ENCODE results near the gene DNER. TPM values are rescaled to one million over a fixed set of nuclear protein-coding genes. Genes with fewer than 3 reads are reported as not detected.

DNER gene
- total and polyA plus RNA-seq, 2 experiments from 2014 or later = 4.7 to 8.8 TPM

- Histone ChIP-seq H3K9me2 (ENCODE audit: insufficient read depth) (no peaks in the 10 kb centered on the region), H4K20me1 (replicated peaks; ENCODE audit: insufficient read depth) (no peaks in the 10 kb centered on the region), H3K4me2 (no peak overlapping the region), H3K79me2 (replicated peaks; ENCODE audit: insufficient read depth) (no peaks in the 10 kb centered on the region), H3K4me1 (ENCODE audit: insufficient read depth) (no peaks in the 10 kb centered on the region), H3F3A (replicated peaks; ENCODE audit: low read depth) (no peaks in the 10 kb centered on the region), H3K27me3 (ENCODE audit: insufficient read depth) (no peaks in the 10 kb centered on the region), H3K4me3 (no peak overlapping the region), H3K27ac (ENCODE audit: low read depth) (no peak overlapping the region), H3K36me3 (ENCODE audit: insufficient read depth) (no peaks in the 10 kb centered on the region), H2AFZ (no peak overlapping the region)
- DNase-seq (ENCODE audit: low spot score) = no peak
- Mint-ChIP-seq H3K4me3 (no peak overlapping the region), H3K27ac (no peak overlapping the region), H3K9me3 (no peaks in the 10 kb centered on the region), H3K4me1 (no peaks in the 10 kb centered on the region), H3K36me3 (ENCODE audit: low read depth) (no peaks in the 10 kb centered on the region), H3K27me3 (ENCODE audit: insufficient read depth, low read depth, poor library complexity) (no peaks in the 10 kb centered on the region)
- no peak for TF ChIP-seq ZNF114 (CRISPR knock-in tag; IDR thresholded peaks at IDR 0.05)
- no peak for TF ChIP-seq JUNB (IDR thresholded peaks at IDR 0.05; ENCODE audit: unreplicated experiment)
- TF ChIP-seq STAT1 (IDR thresholded peaks at IDR 0.05; ENCODE audit: unreplicated experiment) = no peak
- no peak for TF ChIP-seq POLR2AphosphoS5 (IDR thresholded peaks at IDR 0.05; ENCODE audit: low read depth)
- TF ChIP-seq EZH2 (IDR thresholded peaks at IDR 0.05; ENCODE audit: low read depth, unreplicated experiment) = no peak
- TF ChIP-seq REST (IDR thresholded peaks at IDR 0.05; ENCODE audit: unreplicated experiment) = no peak
- TF ChIP-seq CREB1 (CRISPR knock-in tag; IDR thresholded peaks at IDR 0.05; ENCODE audit: low read depth) = no peak
- TF ChIP-seq EZH2phosphoT487 (IDR thresholded peaks at IDR 0.05; ENCODE audit: unreplicated experiment) = no peak
- no peak for TF ChIP-seq NANOG (IDR thresholded peaks at IDR 0.05; ENCODE audit: borderline replicate concordance)
- TF ChIP-seq, protein P1, sequence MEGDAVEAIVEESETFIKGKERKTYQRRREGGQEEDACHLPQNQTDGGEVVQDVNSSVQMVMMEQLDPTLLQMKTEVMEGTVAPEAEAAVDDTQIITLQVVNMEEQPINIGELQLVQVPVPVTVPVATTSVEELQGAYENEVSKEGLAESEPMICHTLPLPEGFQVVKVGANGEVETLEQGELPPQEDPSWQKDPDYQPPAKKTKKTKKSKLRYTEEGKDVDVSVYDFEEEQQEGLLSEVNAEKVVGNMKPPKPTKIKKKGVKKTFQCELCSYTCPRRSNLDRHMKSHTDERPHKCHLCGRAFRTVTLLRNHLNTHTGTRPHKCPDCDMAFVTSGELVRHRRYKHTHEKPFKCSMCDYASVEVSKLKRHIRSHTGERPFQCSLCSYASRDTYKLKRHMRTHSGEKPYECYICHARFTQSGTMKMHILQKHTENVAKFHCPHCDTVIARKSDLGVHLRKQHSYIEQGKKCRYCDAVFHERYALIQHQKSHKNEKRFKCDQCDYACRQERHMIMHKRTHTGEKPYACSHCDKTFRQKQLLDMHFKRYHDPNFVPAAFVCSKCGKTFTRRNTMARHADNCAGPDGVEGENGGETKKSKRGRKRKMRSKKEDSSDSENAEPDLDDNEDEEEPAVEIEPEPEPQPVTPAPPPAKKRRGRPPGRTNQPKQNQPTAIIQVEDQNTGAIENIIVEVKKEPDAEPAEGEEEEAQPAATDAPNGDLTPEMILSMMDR (conservative IDR thresholded peaks at IDR 0.05; ENCODE audit: low read depth in 2 of 2) = no peak
- no peak for TF ChIP-seq ETS1 (IDR thresholded peaks at IDR 0.05)
- no peak for TF ChIP-seq ZNF462 (CRISPR knock-in tag; IDR thresholded peaks at IDR 0.05)
- TF ChIP-seq ZNF331 (CRISPR knock-in tag; IDR thresholded peaks at IDR 0.05; ENCODE audit: low read depth) = no peak
- ATAC-seq = no peak
Measured at GRCh38 chr2:229611360-229611759, 103.0 kb downstream of the DNER start.

All from GM23338 (cell line).